H1 (cell line): ENCODE results near the gene CELF4. TPM values are rescaled to one million over a fixed set of nuclear protein-coding genes. Genes with fewer than 3 reads are reported as not detected.

Source experiments
- CTCF ChIA-PET: fragments of 300-600 bp; sonication (Branson Sonifier 250); formaldehyde crosslinking; loops from one replicate; lab custom pipeline; 2021; ENCODE audit not compliant: partially characterized antibody; lab: Charles Lee
- POLR2A ChIA-PET: fragments of 300-600 bp; sonication (Branson Sonifier 250); formaldehyde crosslinking; loops from one replicate; lab custom pipeline; 2021; ENCODE audit warnings: inconsistent platforms; ENCODE audit not compliant: partially characterized antibody; lab: Charles Lee
- DNase-seq, 2 experiments: peaks; one replicate each; pipeline versions ENCODE4 v3.0.0 to v3.0.0-alpha.2; 2010 to 2022; ENCODE audit warnings: low spot score in 2 of 2, low read depth in 1 of 2, mixed read lengths in 1 of 2
- FAIRE-seq: peaks from 2 replicates; lab custom pipeline; 2011; peaks lifted over from hg19 to GRCh38; lab: Jason Lieb, UNC
- H2AFZ ChIP-seq: 2 replicates; pipeline ENCODE4 v1.8.1; 2012; ENCODE audit warnings: low read length, inconsistent platforms
- H2AK5ac ChIP-seq: 2 replicates; pipeline ENCODE4 v1.6.1; 2013; ENCODE audit warnings: low read depth, low read length
- H2BK120ac ChIP-seq: replicated peaks from 2 replicates; pipeline ENCODE3; 2013; ENCODE audit warnings: low read depth, low read length, inconsistent platforms
- H2BK12ac ChIP-seq: 2 replicates; pipeline ENCODE4 v1.6.1; 2013; ENCODE audit warnings: low read depth, low read length
- H2BK15ac ChIP-seq: 2 replicates; pipeline ENCODE4 v1.6.1; 2013; ENCODE audit warnings: low read length
- H2BK20ac ChIP-seq: 2 replicates; pipeline ENCODE4 v1.6.1; 2013; ENCODE audit warnings: low read length
- H2BK5ac ChIP-seq: 2 replicates; pipeline ENCODE4 v1.6.1; 2013; ENCODE audit warnings: low read depth, low read length
- H3K14ac ChIP-seq: 2 replicates; pipeline ENCODE4 v1.6.1; 2013; ENCODE audit warnings: inconsistent platforms; ENCODE audit not compliant: insufficient read length
- H3K18ac ChIP-seq: 2 replicates; pipeline ENCODE4 v1.6.1; 2013; ENCODE audit warnings: low read length; ENCODE audit errors: extremely low read depth
- H3K23ac ChIP-seq: 2 replicates; pipeline ENCODE4 v1.6.1; 2013; ENCODE audit warnings: inconsistent platforms; ENCODE audit not compliant: insufficient read length
- H3K23me2 ChIP-seq: 2 replicates; pipeline ENCODE4 v1.6.1; 2013; ENCODE audit warnings: low read depth, low read length
- H3K27ac ChIP-seq: 2 replicates; pipeline ENCODE4 v1.6.1; 2011; ENCODE audit warnings: low read depth, low read length, inconsistent platforms
- H3K27me3 ChIP-seq, 4 experiments: replicated peaks in 1 of 4; 1 replicate in 1 of 4; 2 replicates in 3 of 4; pipeline versions ENCODE4 v1.6.1 to v1.8.1; 2011 to 2013; ENCODE audit warnings: low read length in 3 of 4, mild to moderate bottlenecking in 3 of 4, inconsistent platforms in 2 of 4, mixed read lengths in 2 of 4, moderate library complexity in 1 of 4; ENCODE audit not compliant: control insufficient read depth in 3 of 4, insufficient read depth in 3 of 4; ENCODE audit errors: extremely low read depth in 1 of 4
- H3K36me3 ChIP-seq, 4 experiments: 2 replicates each; pipeline versions ENCODE4 v1.6.1 to v1.8.1; 2011 to 2013; ENCODE audit warnings: mild to moderate bottlenecking in 4 of 4, low read length in 3 of 4, moderate library complexity in 2 of 4, control low read depth in 1 of 4, inconsistent platforms in 1 of 4; ENCODE audit not compliant: insufficient read depth in 4 of 4, control insufficient read depth in 2 of 4
- H3K4ac ChIP-seq: replicated peaks from 2 replicates; pipeline ENCODE3; 2013; ENCODE audit warnings: low read length, low read depth, mixed read lengths, inconsistent platforms; ENCODE audit not compliant: insufficient read length
- H3K4me1 ChIP-seq, 4 experiments: replicated peaks in 1 of 4; 1 replicate in 1 of 4; 2 replicates in 3 of 4; pipeline versions ENCODE4 v1.6.1 to v1.8.1; 2011 to 2013; ENCODE audit warnings: low read length in 3 of 4, inconsistent platforms in 2 of 4, mixed read lengths in 1 of 4; ENCODE audit not compliant: insufficient read depth in 4 of 4, control insufficient read depth in 3 of 4
- H3K4me2 ChIP-seq, 2 experiments: 2 replicates each; pipeline versions ENCODE4 v1.6.1 to v1.8.1; 2011 to 2013; ENCODE audit warnings: low read depth in 2 of 2, low read length in 2 of 2, control low read depth in 1 of 2, inconsistent platforms in 1 of 2, mild to moderate bottlenecking in 1 of 2; ENCODE audit not compliant: insufficient read depth in 1 of 2
- H3K4me3 ChIP-seq, 4 experiments: fragments of 200-600, 300-600 bp in 1 of 4; sonication (generic), shearing (Covaris generic), sonication (Bioruptor Twin) in 1 of 4; 2 replicates each; pipeline versions ENCODE4 v1.5.1 to v1.8.1; 2011 to 2016; ENCODE audit warnings: low read length in 4 of 4, low read depth in 3 of 4, control low read depth in 2 of 4, inconsistent platforms in 2 of 4, mild to moderate bottlenecking in 2 of 4, mixed read lengths in 1 of 4, moderate library complexity in 1 of 4; ENCODE audit not compliant: insufficient read depth in 2 of 4; ENCODE audit errors: extremely low read depth in 1 of 4
- H3K56ac ChIP-seq: replicated peaks from 2 replicates; pipeline ENCODE3; 2013; ENCODE audit warnings: low read depth, mild to moderate bottlenecking, mixed read lengths, low read length, inconsistent platforms; ENCODE audit not compliant: insufficient read length
- H3K79me1 ChIP-seq: 2 replicates; pipeline ENCODE4 v1.6.1; 2013; ENCODE audit warnings: low read depth, low read length, control low read depth
- H3K79me2 ChIP-seq, 2 experiments: 2 replicates each; pipeline versions ENCODE4 v1.6.1 to v1.8.1; 2012 to 2013; ENCODE audit warnings: low read length in 2 of 2, mild to moderate bottlenecking in 2 of 2, inconsistent platforms in 1 of 2; ENCODE audit not compliant: insufficient read depth in 2 of 2, control insufficient read depth in 1 of 2
- H3K9ac ChIP-seq, 4 experiments: replicated peaks in 1 of 4; 1 replicate in 1 of 4; 2 replicates in 3 of 4; pipeline versions ENCODE4 v1.6.1 to v1.8.1; 2011 to 2013; ENCODE audit warnings: low read depth in 3 of 4, low read length in 3 of 4, control low read depth in 2 of 4, mild to moderate bottlenecking in 2 of 4, moderate library complexity in 2 of 4, inconsistent platforms in 1 of 4; ENCODE audit errors: extremely low read depth in 1 of 4
- H3K9me3 ChIP-seq, 2 experiments: 2 replicates each; pipeline versions ENCODE4 v1.6.1 to v1.8.1; 2012 to 2013; ENCODE audit warnings: mild to moderate bottlenecking in 2 of 2, moderate library complexity in 2 of 2, control low read depth in 1 of 2, inconsistent platforms in 1 of 2, low read depth in 1 of 2, low read length in 1 of 2, mixed read lengths in 1 of 2; ENCODE audit not compliant: insufficient read depth in 2 of 2
- H4K20me1 ChIP-seq, 2 experiments: replicated peaks in 1 of 2; 2 replicates each; pipeline versions ENCODE3 to v1.8.1; 2011 to 2013; ENCODE audit warnings: inconsistent platforms in 2 of 2, low read length in 2 of 2, mild to moderate bottlenecking in 1 of 2; ENCODE audit not compliant: insufficient read depth in 2 of 2, control insufficient read depth in 1 of 2
- H4K5ac ChIP-seq: 2 replicates; pipeline ENCODE4 v1.6.1; 2013; ENCODE audit warnings: low read length, low read depth, mixed read lengths, inconsistent platforms; ENCODE audit not compliant: insufficient read length
- H4K8ac ChIP-seq: 2 replicates; pipeline ENCODE4 v1.8.0; 2013; ENCODE audit warnings: mild to moderate bottlenecking, moderate library complexity, low read length, inconsistent platforms; ENCODE audit not compliant: insufficient read depth; ENCODE audit errors: extremely low read depth
- H4K91ac ChIP-seq: replicated peaks from 2 replicates; pipeline ENCODE3; 2013; ENCODE audit warnings: low read length, mixed read lengths, inconsistent platforms; ENCODE audit not compliant: insufficient read length
- ASH2L ChIP-seq: fragments of 200-600, 300-600 bp; sonication (generic); IDR thresholded peaks from one replicate; pipeline ENCODE4 v1.7.1; 2017; ENCODE audit warnings: low read length
- CEBPB ChIP-seq: IDR thresholded peaks from 2 replicates; pipeline ENCODE4 v1.6.1; 2012; ENCODE audit warnings: low read depth, low read length
- CHD1 ChIP-seq: IDR thresholded peaks from 2 replicates; pipeline ENCODE4 v1.6.1; 2012; ENCODE audit warnings: low read depth, low read length, improper control_type of control experiment
- FOSL1 ChIP-seq: IDR thresholded peaks from 2 replicates; pipeline ENCODE4 v1.6.1; 2011; ENCODE audit warnings: mild to moderate bottlenecking, low read depth, low read length, moderate library complexity; ENCODE audit not compliant: insufficient read depth
- GTF2F1 ChIP-seq: IDR thresholded peaks from 2 replicates; pipeline ENCODE4 v1.6.1; 2012; ENCODE audit warnings: low read depth, low read length, improper control_type of control experiment, borderline replicate concordance
- JUN ChIP-seq: IDR thresholded peaks from 2 replicates; pipeline ENCODE4 v1.6.1; 2011; ENCODE audit warnings: low read depth, mild to moderate bottlenecking, improper control_type of control experiment, low read length
- JUND ChIP-seq: IDR thresholded peaks from 2 replicates; pipeline ENCODE4 v1.6.1; 2011; ENCODE audit warnings: mild to moderate bottlenecking, improper control_type of control experiment, low read length
- KDM1A ChIP-seq: fragments of 200-600, 300-600 bp; sonication (generic); IDR thresholded peaks from 2 replicates; pipeline ENCODE4 v1.7.1; 2016; ENCODE audit warnings: mild to moderate bottlenecking, low read length, borderline replicate concordance
- KDM5A ChIP-seq: fragments of 200-600 bp; IDR thresholded peaks from 2 replicates; pipeline ENCODE4 v1.7.1; 2012; ENCODE audit warnings: mild to moderate bottlenecking, low read length, inconsistent platforms, mixed read lengths
- NANOG ChIP-seq: IDR thresholded peaks from 2 replicates; pipeline ENCODE4 v1.6.1; 2011; ENCODE audit warnings: low read length, low read depth, mild to moderate bottlenecking, inconsistent platforms; ENCODE audit not compliant: insufficient read depth, poor library complexity, severe bottlenecking
- PHF8 ChIP-seq: fragments of 200-600 bp; sonication (generic); conservative IDR thresholded peaks from 2 replicates; pipeline ENCODE4 v1.7.1; 2012; ENCODE audit warnings: low read depth, mild to moderate bottlenecking, inconsistent platforms, low read length, moderate library complexity
- RXRA ChIP-seq: IDR thresholded peaks from 2 replicates; pipeline ENCODE4 v1.6.1; 2011; ENCODE audit warnings: low read depth, mild to moderate bottlenecking, low read length, moderate library complexity; ENCODE audit not compliant: insufficient read depth
- SAP30 ChIP-seq: fragments of 300-600 bp; sonication (generic); IDR thresholded peaks from 2 replicates; pipeline ENCODE4 v1.7.1; 2012; ENCODE audit warnings: low read length, moderate library complexity, mild to moderate bottlenecking, inconsistent platforms; ENCODE audit not compliant: insufficient read depth, insufficient replicate concordance
- SRF ChIP-seq: IDR thresholded peaks from 2 replicates; pipeline ENCODE4 v1.6.1; 2011; ENCODE audit warnings: mild to moderate bottlenecking, low read depth, low read length, moderate library complexity
- ZNF274 ChIP-seq: IDR thresholded peaks from 2 replicates; pipeline ENCODE4 v1.7.0; 2012; ENCODE audit warnings: low read length, borderline replicate concordance; ENCODE audit errors: extremely low read depth
- WGBS, 2 experiments: shearing (Covaris generic) in 1 of 2; methylation state at CpG; one replicate each; pipeline versions ENCODE4 v1.1.6 to v1.1.7; 2013 to 2015; ENCODE audit warnings: low lambda C conversion rate in 2 of 2, mixed read lengths in 2 of 2, inconsistent platforms in 1 of 2, low coverage in 1 of 2, missing lambda C conversion rate in 1 of 2; ENCODE audit not compliant: insufficient replicate concordance in 2 of 2, insufficient coverage in 1 of 2, insufficient read length in 1 of 2; ENCODE audit errors: extremely low coverage in 1 of 2, missing lambda C conversion rate in 1 of 2; 5-methylcytosine and 5-hydroxymethylcytosine counted together
- polyA plus RNA-seq, 7 experiments: library from polyadenylated mRNA; depleted of rRNA in 3 of 7; stranded (reverse) in 5 of 7; unstranded in 2 of 7; fragments of >200 nt in 5 of 7; fragments of 200-250 nt in 2 of 7; gene quantifications; 1 replicate in 5 of 7; 2 replicates in 1 of 7; 4 replicates in 1 of 7; pipeline versions ENCODE4 v1.2.1 to v1.2.3, GENCODE V29; 2011 to 2013; ENCODE audit warnings: missing spikeins in 2 of 7, mixed read lengths in 2 of 7
- total RNA-seq: library from RNA; stranded (reverse); fragmentation: NEBNext Ultra II Directional; extraction: Animal tissue kit (Norgen Biotek cat#: 25700); gene quantifications from 2 replicates; pipeline ENCODE4 v1.2.1, GENCODE V29; 2021

Gene CELF4
- total and polyA plus RNA-seq, 2 of the 8 experiments (the other 6 are each of a cell fraction or from before 2014, with no cell fraction given) = 1.6 to 3.4 TPM

GRCh38 chr18:37426586-37426985 lies 139.0 kb downstream of the CELF4 start:
- no peak overlapping the region for H4K8ac ChIP-seq
- no peak overlapping the region for H3K23ac ChIP-seq
- H3K4me1 ChIP-seq = peaks cover 0 to 14% (median 8%) of the 10 kb centered on the region in 4 experiments; a peak in 5 of 7 replicates
- H2BK20ac ChIP-seq = no peak overlapping the region
- H2BK12ac ChIP-seq = no peak overlapping the region
- H3K23me2 ChIP-seq = no peaks in the 10 kb centered on the region
- no peak overlapping the region for H2AK5ac ChIP-seq
- no peak for FAIRE-seq
- no peaks in the 10 kb centered on the region for H3K36me3 ChIP-seq
- H3K4me2 ChIP-seq = no peak overlapping the region
- H3K18ac ChIP-seq = no peak overlapping the region
- WGBS, 2 experiments = 90% methylated on average over 14 of the region's 15 CpGs; no CpG with 5 or more reads in 1 of the 2 experiments
- no peaks in the 10 kb centered on the region for H3K9me3 ChIP-seq
- H2BK5ac ChIP-seq = no peak overlapping the region
- H3K27me3 ChIP-seq = no peaks in the 10 kb centered on the region; a peak in 2 of 7 replicates
- H3K79me1 ChIP-seq = no peaks in the 10 kb centered on the region; the same call in 1 of the 2 replicates
- H3K56ac ChIP-seq = no peak overlapping the region
- no peak overlapping the region for H2BK120ac ChIP-seq
- H3K27ac ChIP-seq = no peak overlapping the region
- H2AFZ ChIP-seq = no peak overlapping the region
- no peak overlapping the region for H3K9ac ChIP-seq
- no peaks in the 10 kb centered on the region for H3K79me2 ChIP-seq
- no peak overlapping the region for H3K4me3 ChIP-seq
- no peaks in the 10 kb centered on the region for H4K20me1 ChIP-seq
- no peak overlapping the region for H3K14ac ChIP-seq
- no peak overlapping the region for H2BK15ac ChIP-seq
- H4K5ac ChIP-seq = no peak overlapping the region
- H4K91ac ChIP-seq = no peak overlapping the region
- no peak overlapping the region for H3K4ac ChIP-seq
- DNase-seq = no peak
- POLR2A ChIA-PET = no interaction called here
- CTCF ChIA-PET = interaction anchor here (1.0 to 1.6 kb wide), 3 partner anchors 29 to 111 kb away, joined by 3 to 5 read pairs (median 4); no protein-coding TSS in a partner anchor
- no peak for TF ChIP-seq CHD1
- TF ChIP-seq NANOG = no peak
- no peak for TF ChIP-seq JUN
- no peak for TF ChIP-seq PHF8
- no peak for TF ChIP-seq KDM1A
- TF ChIP-seq KDM5A = no peak
- no peak for TF ChIP-seq JUND
- no peak for TF ChIP-seq SRF
- no peak for TF ChIP-seq ZNF274
- TF ChIP-seq SAP30 = no peak
- TF ChIP-seq GTF2F1 = no peak
- no peak for TF ChIP-seq ASH2L
- no peak for TF ChIP-seq FOSL1
- TF ChIP-seq CEBPB = no peak
- TF ChIP-seq RXRA = no peak
